Keratinocyte (primary cell): ENCODE results near the gene TINAGL1.

Experiments
- CTCF ChIP-seq, 3 experiments: IDR thresholded peaks in 1 of 3; conservative IDR thresholded peaks in 1 of 3; optimal IDR thresholded peaks in 1 of 3; 2 replicates in 2 of 3; 3 replicates in 1 of 3; pipeline versions ENCODE3 to v1.5.1; 2011; ENCODE audit warnings: low read length in 3 of 3, mild to moderate bottlenecking in 3 of 3, moderate library complexity in 2 of 3, control low read depth in 1 of 3, inconsistent platforms in 1 of 3; ENCODE audit not compliant: insufficient read depth in 2 of 3; ENCODE audit errors: extremely low read depth in 1 of 3
- EZH2 ChIP-seq: IDR thresholded peaks from one replicate; pipeline ENCODE4 v1.6.1; 2012; ENCODE audit warnings: inconsistent platforms, mild to moderate bottlenecking, low read length, moderate library complexity

- no peak for TF ChIP-seq CTCF (optimal IDR thresholded peaks at IDR 0.05 in 1 of 3, IDR thresholded peaks at IDR 0.05 in 1 of 3, conservative IDR thresholded peaks at IDR 0.05 in 1 of 3; ENCODE audit: extremely low read depth in 1 of 3, insufficient read depth in 2 of 3, low read length in 3 of 3)
- TF ChIP-seq EZH2: no peak
Measured at GRCh38 chr1:31560394-31560793, 15.9 kb upstream of the TINAGL1 start.
